CD4-positive, alpha-beta T cell treated with Interleukin-12 subunit alpha and Interleukin-12 subunit beta, for 1 hour (primary cell): ENCODE results near the gene SLC17A4.

Experiments
- DNase-seq: peaks from one replicate; pipeline ENCODE4 v3.0.0-alpha.2; 2020

The SLC17A4 gene

DNA sequence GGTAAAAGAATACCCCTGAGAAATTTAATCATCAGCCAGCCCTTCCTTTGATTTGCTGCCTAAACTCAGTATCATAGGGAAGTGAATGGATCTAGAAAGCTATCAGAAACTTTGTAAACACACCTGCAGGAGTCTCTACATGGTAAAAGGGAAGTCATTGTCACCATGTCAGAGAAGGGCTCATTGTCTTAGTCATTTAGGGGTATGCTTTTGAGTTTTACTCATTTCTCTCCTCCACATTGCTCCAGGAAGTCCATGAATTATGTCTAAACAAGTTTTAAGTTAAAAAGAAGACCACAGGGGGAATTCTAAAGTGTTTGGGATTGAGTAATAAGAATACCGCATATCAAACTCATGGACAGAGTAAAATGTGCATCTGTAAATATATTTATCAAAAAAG lies 74.8 kb downstream of the SLC17A4 start:
- no peak for DNase-seq

DNA sequence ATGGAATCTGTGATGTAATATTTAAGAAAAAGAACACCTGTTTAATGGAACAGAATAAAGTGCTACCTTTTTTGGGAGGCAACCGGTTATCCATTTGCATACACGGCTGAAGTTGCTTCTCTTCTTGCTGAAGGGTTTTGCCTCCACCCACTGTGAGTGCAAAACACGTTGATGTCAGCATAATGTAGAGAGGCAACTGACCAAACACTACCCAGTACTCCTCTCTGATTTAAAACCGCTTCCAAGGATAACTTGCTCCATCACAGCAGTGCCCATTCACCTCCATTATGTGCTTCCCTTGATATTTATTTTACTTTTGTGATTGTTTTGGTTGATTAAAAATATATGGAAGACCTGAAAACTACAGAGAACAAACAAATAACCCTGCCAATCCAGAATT lies 75.9 kb downstream of the SLC17A4 start:
- no peak for DNase-seq
